22Rv1 (cell line): ENCODE measurements around the gene SLC9A9.

ENCODE experiments used
- H3K27ac ChIP-seq: fragments of 450-650 bp; 2 replicates; pipeline ENCODE4 v1.5.1; 2017
- ZFX ChIP-seq: fragments of 450-650 bp; IDR thresholded peaks from 2 replicates; pipeline ENCODE4 v1.6.1; 2017; ENCODE audit warnings: antibody characterized with exemption, borderline replicate concordance
- TF ChIP-seq, protein P1 (sequence below): fragments of 450-650 bp; IDR thresholded peaks from 2 replicates; pipeline ENCODE4 v1.5.1; 2017; ENCODE audit warnings: mild to moderate bottlenecking

SLC9A9 gene

DNA sequence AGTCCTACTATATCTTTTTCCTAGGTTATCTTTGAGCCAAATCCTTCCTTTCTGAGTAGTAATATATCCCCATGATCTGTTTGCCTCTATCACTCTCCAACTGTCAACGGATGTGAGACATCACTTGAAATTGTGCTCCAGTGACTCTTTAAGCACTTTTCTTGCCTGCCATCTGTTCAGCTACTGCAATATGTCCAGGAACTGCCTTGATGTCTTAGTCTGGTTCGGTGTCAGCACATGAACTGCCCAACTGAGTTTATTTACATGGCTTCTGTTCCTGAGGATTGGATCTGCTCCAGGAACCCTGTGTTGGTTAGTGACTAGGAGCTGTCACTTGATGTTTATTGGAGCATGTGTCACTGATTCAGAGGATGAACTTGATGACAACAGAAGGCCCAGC, 116.5 kb downstream of the SLC9A9 start:
- no peak overlapping the region for H3K27ac ChIP-seq
- TF ChIP-seq, protein P1, sequence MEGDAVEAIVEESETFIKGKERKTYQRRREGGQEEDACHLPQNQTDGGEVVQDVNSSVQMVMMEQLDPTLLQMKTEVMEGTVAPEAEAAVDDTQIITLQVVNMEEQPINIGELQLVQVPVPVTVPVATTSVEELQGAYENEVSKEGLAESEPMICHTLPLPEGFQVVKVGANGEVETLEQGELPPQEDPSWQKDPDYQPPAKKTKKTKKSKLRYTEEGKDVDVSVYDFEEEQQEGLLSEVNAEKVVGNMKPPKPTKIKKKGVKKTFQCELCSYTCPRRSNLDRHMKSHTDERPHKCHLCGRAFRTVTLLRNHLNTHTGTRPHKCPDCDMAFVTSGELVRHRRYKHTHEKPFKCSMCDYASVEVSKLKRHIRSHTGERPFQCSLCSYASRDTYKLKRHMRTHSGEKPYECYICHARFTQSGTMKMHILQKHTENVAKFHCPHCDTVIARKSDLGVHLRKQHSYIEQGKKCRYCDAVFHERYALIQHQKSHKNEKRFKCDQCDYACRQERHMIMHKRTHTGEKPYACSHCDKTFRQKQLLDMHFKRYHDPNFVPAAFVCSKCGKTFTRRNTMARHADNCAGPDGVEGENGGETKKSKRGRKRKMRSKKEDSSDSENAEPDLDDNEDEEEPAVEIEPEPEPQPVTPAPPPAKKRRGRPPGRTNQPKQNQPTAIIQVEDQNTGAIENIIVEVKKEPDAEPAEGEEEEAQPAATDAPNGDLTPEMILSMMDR: no peak
- TF ChIP-seq ZFX: no peak

DNA sequence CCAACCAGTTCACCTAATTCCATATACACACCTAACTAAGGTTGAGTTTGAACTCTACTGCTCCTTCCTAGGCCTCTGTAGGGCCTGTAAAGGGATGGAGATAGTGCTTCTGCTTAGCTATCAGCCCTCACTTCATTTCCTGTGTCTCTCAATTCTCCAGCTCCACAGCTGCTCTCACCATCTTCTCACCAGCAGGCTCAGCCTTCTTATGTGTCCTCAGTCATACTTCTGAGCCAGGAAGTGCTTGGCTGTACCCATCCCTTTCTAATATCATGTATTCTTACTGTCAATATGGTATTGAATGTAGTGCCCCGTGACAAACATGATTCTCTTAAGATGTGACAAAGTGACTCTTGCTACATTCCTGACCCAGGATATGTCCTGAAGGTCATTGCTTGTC, 116.9 kb downstream of the SLC9A9 start:
- TF ChIP-seq, protein P1: no peak
- no peak for TF ChIP-seq ZFX
- H3K27ac ChIP-seq: no peak overlapping the region

DNA sequence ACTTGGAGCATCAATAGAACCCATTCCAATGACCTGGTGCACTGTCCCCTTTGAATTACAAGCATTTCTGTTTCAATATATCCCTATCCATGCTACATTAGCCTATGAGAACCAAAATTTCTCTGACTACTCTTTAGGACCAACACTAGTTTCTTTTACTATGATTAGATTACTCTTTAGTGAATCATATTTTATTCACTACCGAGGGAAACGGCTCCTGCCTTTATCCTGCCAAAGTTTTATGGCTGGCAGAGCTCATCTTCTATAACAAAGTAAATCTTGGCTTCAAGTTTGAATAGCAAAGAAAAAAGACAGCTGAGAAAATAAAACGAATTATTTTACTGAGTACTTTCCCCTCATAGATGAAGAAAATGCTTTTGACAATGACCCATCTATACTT, 120.9 kb downstream of the SLC9A9 start:
- no peak overlapping the region for H3K27ac ChIP-seq
- TF ChIP-seq, protein P1: no peak
- TF ChIP-seq ZFX: no peak

DNA sequence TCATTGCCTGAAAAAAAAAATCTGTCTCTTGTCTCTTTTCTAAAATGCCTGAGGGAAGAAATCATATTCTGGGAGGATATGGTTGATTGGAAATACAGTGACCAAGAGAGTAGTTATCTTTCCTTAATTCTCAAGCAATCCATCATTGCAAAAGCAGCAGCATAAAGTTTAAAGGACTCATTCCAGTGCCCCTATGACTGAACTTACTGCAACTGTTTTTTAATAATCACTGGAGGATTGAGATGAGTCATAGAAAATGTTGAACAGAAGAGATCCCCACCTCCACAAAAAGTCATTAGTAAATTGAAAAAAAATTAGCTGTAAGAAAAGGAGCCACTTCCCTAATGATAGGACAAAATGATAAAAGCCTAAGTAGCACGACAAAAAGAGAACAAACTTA, 121.5 kb downstream of the SLC9A9 start:
- TF ChIP-seq, protein P1: no peak
- TF ChIP-seq ZFX: no peak

DNA sequence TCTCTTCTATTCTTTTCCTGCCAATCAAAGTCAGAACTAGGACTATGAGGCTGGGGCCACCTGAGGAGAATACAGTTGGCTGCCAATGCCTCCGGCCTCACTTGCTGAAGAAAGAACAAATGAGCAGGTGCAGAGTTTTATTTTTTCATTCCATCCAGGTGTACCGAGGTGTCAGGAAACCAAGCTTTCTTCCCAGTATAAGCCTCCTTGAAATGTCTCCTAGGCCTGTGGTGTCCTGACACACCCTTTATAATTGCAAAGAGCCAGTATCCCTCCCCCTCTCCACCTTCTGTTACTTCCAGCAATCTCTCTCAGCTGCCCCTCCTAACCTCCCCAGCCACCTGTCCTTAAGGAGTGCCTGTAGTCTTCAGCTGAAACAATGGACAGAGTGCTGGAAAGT, 127.9 kb downstream of the SLC9A9 start:
- TF ChIP-seq, protein P1: no peak
- TF ChIP-seq ZFX: no peak

More for the DNA sequence above, 121.5 kb downstream of the SLC9A9 start:
- H3K27ac ChIP-seq: no peak overlapping the region

DNA sequence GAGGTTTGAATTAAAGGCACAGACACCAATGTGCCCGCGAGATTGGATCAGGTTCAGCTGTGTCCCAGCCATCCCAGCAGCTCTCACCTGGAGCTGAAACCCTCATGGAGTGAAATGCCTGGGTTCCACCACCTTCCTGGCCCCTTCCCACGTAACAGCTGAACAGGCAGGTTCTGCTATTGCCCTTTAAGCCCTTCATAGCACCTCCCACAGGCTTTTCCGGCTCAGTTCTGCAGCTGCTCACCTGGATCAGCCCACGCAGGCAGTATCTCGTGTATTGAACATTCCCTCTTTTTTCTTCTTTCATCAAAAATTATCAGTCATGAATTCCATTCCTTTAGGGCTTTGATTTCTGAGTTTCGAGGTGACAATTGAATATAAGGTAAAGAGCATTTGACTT, 129.8 kb downstream of the SLC9A9 start:
- H3K27ac ChIP-seq: no peak overlapping the region
- TF ChIP-seq ZFX: no peak
- TF ChIP-seq, protein P1: no peak

More for the DNA sequence above, 127.9 kb downstream of the SLC9A9 start:
- H3K27ac ChIP-seq: no peak overlapping the region

DNA sequence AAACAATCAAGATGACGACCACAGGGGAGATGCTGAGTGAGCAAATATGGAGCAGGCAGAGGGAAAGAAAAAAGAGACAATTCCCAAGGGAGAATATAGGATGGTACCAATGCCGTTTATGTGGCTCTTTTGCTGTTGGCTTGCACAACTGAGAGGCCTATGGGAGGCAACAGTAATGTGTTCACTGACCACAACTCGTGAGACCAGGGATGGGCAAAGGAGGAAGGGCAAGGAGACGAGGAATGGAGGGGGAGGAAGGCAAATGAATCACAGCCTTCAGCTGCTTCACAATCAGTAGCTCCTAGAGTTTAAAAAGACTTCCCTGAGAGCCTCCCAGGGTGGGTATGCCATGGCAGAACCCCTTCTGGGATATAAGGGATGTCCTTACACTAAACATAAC, 131.5 kb downstream of the SLC9A9 start:
- no peak for TF ChIP-seq ZFX
- TF ChIP-seq, protein P1: no peak
- H3K27ac ChIP-seq: no peak overlapping the region

DNA sequence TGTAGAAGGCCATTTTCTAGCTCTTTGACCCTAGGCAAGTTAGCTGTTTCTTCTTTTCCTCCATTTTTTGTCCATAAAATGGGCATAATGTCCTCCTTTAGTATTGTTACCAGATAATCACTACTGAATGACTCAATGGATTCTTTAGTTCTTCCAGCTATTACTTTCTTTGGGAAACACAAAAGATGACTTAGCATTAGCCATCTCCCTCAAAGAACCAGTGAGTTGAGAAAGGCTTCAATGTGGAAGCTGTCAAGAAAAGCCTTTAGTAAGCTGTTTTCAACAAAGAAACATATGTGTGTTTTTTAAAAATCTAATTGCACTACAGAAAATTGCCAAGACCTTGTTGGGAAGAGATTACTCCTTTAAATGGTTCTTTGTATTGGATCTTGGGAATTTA, 135.7 kb downstream of the SLC9A9 start:
- no peak for TF ChIP-seq ZFX
- TF ChIP-seq, protein P1: no peak
- no peak overlapping the region for H3K27ac ChIP-seq
